GM12873 (cell line): Measurements from ENCODE around the gene GBA3.

Experiments used
- TF ChIP-seq, protein P1 (sequence below): IDR thresholded peaks from 2 replicates; pipeline ENCODE4 v1.5.1; 2012; ENCODE audit warnings: low read depth, mild to moderate bottlenecking, moderate library complexity, low read length, control low read depth; ENCODE audit not compliant: insufficient read depth; ENCODE audit errors: missing control alignments

Gene GBA3

DNA sequence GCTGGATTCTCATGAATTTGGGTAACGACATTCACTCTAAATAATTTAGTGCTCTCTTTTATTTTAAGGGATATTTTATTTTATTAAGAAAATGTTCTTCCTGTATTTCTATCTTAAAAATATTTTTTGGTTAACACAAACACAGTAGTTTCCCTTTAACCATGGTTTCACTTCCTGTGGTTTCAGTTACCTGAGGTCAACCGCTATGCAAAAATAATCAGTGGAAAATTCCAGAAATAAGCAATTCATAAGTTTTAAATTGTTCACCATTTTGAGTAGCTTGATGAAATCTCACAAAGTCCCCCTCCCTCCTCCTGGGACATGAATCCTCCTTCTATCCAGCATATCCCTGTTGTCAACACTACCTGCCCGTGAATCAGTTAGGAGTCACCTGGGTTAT lies 71.4 kb downstream of the GBA3 start:
- TF ChIP-seq, protein P1, sequence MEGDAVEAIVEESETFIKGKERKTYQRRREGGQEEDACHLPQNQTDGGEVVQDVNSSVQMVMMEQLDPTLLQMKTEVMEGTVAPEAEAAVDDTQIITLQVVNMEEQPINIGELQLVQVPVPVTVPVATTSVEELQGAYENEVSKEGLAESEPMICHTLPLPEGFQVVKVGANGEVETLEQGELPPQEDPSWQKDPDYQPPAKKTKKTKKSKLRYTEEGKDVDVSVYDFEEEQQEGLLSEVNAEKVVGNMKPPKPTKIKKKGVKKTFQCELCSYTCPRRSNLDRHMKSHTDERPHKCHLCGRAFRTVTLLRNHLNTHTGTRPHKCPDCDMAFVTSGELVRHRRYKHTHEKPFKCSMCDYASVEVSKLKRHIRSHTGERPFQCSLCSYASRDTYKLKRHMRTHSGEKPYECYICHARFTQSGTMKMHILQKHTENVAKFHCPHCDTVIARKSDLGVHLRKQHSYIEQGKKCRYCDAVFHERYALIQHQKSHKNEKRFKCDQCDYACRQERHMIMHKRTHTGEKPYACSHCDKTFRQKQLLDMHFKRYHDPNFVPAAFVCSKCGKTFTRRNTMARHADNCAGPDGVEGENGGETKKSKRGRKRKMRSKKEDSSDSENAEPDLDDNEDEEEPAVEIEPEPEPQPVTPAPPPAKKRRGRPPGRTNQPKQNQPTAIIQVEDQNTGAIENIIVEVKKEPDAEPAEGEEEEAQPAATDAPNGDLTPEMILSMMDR = no peak

DNA sequence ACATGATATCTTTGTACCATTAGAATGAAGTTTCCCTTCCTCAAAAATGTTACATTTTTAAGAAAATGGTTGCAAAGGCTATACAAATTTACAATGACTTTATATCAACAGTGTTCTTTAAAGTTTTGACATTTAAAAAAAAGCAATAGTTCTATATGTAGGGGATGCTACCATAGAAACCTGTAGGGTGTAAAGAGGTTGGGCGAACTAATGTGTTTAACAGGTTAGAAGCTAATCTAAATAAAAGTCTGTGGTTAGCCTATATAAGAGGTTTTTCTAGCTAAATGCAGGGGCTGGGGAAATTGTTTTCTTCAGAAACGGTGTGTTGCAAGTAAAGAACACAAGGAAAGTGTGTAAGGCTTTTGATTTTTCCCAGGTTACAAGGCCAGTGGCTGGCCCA lies 73.3 kb downstream of the GBA3 start:
- TF ChIP-seq, protein P1 = no peak

DNA sequence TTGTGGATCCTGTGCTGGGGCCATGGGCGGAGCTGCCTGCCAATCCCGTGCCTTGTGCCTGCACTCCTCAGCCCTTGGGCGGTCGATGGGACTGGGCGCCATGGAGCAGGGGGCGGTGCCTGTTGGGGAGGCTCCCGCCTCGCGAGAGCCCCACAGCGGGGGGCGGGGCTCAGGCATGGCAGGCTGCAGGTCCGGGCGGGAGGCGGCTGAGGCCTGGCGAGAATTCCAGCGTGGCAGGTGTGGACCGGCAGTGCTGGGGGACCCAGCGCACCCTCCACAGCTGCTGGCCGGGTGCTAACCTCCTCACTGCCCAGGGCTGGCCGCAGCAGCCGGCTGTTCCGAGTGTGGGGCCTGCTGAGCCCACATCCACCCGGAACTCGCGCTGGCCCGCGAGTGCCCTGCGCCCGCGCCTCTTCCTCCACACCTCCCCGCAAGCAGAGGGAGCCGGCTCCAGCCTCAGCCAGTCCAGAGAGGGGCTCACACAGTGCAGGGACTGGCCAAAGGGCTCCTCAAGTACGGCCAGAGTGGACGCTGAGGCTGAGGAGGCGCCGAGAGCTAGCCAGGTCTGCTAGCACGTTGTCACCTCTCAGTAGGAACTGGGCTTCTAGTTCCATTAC lies 85.9 kb downstream of the GBA3 start:
- TF ChIP-seq, protein P1 = no peak

- TF ChIP-seq, protein P1 = no peak
Measured at GRCh38 chr4:22780317-22780716, 87.6 kb downstream of the GBA3 start.

- TF ChIP-seq, protein P1 = no peak
Measured at GRCh38 chr4:22780797-22781196, 88.1 kb downstream of the GBA3 start.

DNA sequence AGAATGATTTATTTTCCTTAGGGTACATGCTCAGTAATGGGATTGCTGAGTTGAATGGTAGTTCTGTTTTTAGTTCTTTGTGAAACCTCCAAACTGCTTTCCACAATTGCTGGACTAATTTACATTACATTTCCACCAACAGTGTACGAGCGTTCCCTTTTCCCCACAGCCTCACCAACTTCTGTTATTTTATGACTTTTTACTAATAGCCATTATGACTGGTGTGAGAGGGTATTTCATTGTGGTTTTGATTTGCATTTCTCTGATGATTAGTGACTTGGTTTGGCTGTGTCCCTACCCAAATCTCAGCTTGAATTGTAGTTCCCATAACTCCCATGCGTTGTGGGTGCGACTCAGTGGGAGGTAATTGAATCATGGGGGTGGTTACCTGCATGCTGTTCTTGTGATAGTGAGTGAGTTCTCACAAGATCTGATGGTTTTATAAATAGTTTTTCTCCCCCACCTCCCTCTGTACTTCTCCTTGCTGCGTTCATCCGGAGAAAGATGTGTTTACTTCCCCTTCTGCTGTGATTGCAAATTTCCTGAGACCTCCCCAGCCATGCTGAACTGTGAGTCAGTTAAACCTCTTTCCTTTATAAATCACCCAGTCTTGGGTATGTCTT lies 95.1 kb downstream of the GBA3 start:
- TF ChIP-seq, protein P1 = no peak

- TF ChIP-seq, protein P1 = no peak
Measured at GRCh38 chr4:22790631-22791030, 97.9 kb downstream of the GBA3 start.
